PFSK-1 (cell line): ENCODE data around the gene MAD1L1.

Experiments
- FOXP2 ChIP-seq: optimal IDR thresholded peaks from 2 replicates; pipeline ENCODE3; 2011; ENCODE audit warnings: borderline replicate concordance, control low read depth, inconsistent platforms; ENCODE audit not compliant: insufficient read depth; ENCODE audit errors: extremely low read length, extremely low read depth
- POLR2AphosphoS5 ChIP-seq: IDR thresholded peaks from 2 replicates; pipeline ENCODE4 v1.6.1; 2012; ENCODE audit warnings: low read depth, mild to moderate bottlenecking, control low read depth, low read length, moderate library complexity
- SIN3A ChIP-seq: IDR thresholded peaks from 2 replicates; pipeline ENCODE4 v1.6.1; 2012; ENCODE audit warnings: mild to moderate bottlenecking, low read length, moderate library complexity, borderline replicate concordance; ENCODE audit not compliant: insufficient read depth
- TAF1 ChIP-seq: IDR thresholded peaks from 2 replicates; pipeline ENCODE4 v1.6.1; 2012; ENCODE audit warnings: low read length, control low read depth, borderline replicate concordance; ENCODE audit not compliant: insufficient read depth
- TF ChIP-seq, protein P1 (sequence below), 2 experiments: IDR thresholded peaks; 2 replicates each; pipeline versions ENCODE4 v1.6.1 to v1.8.0; 2011 to 2012; ENCODE audit warnings: low read depth in 2 of 2, low read length in 2 of 2, control low read depth in 1 of 2, inconsistent platforms in 1 of 2, mild to moderate bottlenecking in 1 of 2, moderate library complexity in 1 of 2; ENCODE audit not compliant: insufficient read depth in 1 of 2

The MAD1L1 gene

DNA sequence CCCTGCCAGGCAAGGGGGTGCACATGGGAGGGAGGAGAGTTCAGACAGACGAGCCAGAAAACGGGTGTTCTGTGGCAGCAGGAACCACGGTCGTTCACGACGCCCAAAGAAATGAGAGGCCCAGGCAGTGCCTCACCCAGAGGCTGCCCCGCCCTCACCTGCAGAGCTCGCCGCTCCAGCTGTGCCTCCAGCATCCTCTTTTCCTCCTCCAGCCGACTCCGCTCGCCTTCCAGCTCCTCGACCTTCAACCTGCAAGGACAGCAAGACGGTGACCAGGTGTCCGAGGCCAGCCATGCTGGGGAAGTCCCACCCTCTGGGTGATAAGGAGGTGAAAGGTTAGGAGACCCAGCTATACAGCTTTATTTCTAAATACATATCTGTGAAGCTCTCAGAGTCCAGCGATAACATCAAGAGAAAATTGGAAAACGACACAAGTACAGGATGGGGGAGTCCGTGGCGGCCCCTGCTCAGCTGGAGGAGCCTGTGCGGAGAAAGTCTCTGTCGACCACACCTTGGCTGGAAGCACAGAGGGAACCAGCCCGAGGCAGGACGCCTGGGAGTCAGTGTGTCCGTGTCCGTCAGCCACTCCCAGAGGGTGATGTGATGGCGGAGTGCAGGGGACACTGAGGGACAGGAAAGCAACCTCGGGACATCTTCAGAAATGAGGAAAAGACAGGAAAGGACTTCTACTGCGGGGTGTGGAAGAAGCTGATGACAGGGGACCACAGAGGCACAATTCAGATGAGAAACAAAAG lies 275.1 kb downstream of the MAD1L1 start:
- TF ChIP-seq, protein P1, sequence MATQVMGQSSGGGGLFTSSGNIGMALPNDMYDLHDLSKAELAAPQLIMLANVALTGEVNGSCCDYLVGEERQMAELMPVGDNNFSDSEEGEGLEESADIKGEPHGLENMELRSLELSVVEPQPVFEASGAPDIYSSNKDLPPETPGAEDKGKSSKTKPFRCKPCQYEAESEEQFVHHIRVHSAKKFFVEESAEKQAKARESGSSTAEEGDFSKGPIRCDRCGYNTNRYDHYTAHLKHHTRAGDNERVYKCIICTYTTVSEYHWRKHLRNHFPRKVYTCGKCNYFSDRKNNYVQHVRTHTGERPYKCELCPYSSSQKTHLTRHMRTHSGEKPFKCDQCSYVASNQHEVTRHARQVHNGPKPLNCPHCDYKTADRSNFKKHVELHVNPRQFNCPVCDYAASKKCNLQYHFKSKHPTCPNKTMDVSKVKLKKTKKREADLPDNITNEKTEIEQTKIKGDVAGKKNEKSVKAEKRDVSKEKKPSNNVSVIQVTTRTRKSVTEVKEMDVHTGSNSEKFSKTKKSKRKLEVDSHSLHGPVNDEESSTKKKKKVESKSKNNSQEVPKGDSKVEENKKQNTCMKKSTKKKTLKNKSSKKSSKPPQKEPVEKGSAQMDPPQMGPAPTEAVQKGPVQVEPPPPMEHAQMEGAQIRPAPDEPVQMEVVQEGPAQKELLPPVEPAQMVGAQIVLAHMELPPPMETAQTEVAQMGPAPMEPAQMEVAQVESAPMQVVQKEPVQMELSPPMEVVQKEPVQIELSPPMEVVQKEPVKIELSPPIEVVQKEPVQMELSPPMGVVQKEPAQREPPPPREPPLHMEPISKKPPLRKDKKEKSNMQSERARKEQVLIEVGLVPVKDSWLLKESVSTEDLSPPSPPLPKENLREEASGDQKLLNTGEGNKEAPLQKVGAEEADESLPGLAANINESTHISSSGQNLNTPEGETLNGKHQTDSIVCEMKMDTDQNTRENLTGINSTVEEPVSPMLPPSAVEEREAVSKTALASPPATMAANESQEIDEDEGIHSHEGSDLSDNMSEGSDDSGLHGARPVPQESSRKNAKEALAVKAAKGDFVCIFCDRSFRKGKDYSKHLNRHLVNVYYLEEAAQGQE (IDR thresholded peaks at IDR 0.05; ENCODE audit: insufficient read depth in 1 of 2, low read depth in 2 of 2, low read length in 2 of 2): no peak
- TF ChIP-seq SIN3A (no peak), TAF1 (no peak), POLR2AphosphoS5 (no peak), FOXP2 (no peak)

DNA sequence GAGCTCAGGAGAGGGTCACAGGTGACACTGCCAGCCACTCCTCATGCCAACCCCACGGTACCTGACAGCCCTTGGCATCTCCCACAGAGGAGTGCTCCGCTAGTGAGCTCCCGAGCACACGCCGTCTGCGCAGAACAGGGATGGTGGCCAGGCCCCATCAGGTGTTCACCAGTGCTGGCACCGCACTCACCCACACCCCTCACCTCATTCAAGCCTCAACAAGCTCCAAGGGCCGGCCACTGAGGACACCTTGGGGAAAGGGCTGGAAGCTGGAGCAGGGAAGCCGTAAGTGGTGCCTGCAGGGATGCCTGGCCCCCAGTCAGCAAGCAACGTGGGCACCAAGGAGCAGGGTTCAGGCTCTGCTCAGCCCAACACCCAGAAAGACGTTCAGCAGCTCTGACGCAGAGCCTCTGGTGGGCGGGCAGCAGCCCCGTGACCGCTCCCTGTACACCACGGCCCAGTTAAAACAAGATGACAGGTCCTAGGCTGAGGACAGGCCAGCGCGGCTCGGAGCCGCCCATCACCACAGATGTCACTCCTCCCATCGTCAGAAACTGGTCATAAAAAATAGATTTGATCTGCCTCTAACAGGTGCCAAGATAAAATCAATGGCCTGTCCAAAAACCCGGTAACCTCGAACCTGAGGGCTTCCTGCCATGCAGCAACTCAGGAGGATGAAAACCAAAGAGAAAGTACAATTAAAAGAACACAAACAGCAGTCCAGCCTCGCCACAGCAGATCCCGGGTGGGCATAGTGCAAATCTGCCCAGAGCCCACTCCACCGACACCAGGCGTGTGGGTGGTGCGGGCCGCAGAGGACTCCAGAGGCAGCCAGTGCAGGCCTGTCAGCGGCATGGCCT lies 275.9 kb downstream of the MAD1L1 start:
- TF ChIP-seq, protein P1 (IDR thresholded peaks at IDR 0.05; ENCODE audit: insufficient read depth in 1 of 2, low read depth in 2 of 2, low read length in 2 of 2): no peak
- TF ChIP-seq POLR2AphosphoS5 (no peak), TAF1 (no peak), FOXP2 (no peak), SIN3A (no peak)

DNA sequence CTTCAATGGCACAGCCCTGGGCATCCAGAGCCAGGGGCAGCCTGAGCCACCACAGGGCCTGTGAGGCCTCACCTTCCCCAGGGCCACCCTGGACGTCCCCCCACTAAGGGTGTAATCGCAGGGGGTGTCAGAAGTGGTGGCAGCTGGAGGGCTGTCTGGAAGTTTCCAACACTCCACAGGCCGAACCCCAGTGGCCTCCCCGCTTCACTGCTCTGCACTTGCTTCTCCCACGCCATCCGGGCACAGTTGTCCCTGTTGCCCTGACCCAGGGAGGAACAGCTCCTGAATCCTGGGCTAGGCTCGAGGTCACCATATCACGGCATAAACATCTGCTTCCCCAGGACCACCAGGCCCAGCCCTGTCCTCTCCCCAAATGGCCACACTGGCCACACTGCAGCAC lies 276.6 kb downstream of the MAD1L1 start:
- TF ChIP-seq, protein P1 (IDR thresholded peaks at IDR 0.05; ENCODE audit: insufficient read depth in 1 of 2, low read depth in 2 of 2, low read length in 2 of 2): no peak
- TF ChIP-seq FOXP2 (no peak), TAF1 (no peak), POLR2AphosphoS5 (no peak), SIN3A (no peak)

DNA sequence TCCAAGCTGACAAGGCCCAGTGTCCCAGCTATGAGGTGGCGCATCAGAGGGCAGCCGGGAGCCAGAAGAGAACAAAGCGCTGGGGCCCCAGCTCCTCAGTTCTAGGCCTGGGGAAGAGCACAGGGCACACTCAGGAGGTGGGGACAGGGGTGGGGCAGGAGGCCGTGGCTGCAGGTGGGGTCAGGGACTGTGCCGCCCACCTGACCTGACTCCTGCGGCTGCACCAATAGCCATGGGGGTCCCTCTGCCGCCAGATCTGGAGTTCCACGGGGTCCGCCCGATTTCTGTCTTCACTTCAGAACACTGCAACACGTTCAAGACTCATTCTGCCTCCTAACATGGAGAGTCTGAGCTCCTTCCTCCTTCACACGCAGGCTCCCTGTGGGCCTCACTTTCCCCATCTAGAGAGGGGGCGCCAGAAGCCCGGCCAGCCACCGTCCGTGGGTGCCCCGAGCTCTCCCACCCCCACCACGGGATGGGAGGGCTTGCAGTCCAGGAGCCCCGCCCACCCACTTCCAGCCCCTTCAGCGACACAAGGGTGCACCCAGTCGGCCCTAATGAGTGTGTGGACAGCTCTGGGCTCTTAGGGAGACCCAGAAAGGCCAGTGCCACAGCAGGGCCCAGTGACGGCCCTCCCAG lies 278.3 kb downstream of the MAD1L1 start:
- TF ChIP-seq FOXP2 (no peak), POLR2AphosphoS5 (no peak), SIN3A (no peak), TAF1 (no peak)
- TF ChIP-seq, protein P1 (IDR thresholded peaks at IDR 0.05; ENCODE audit: insufficient read depth in 1 of 2, low read depth in 2 of 2, low read length in 2 of 2): no peak
